OCI-LY7 (cell line): ENCODE results near the gene PTP4A1.

Source experiments
- CTCF ChIP-seq: fragments of 200-600 bp; sonication (generic); conservative IDR thresholded peaks from 2 replicates; pipeline ENCODE4 v1.5.1; 2014; ENCODE audit warnings: mild to moderate bottlenecking, antibody characterized with exemption, low read length, moderate library complexity, mixed read lengths
- EZH2phosphoT487 ChIP-seq: fragments of 200-600 bp; sonication (generic); IDR thresholded peaks from 2 replicates; pipeline ENCODE4 v1.6.1; 2018; ENCODE audit warnings: low read depth, borderline replicate concordance, mild to moderate bottlenecking, mixed run types, antibody characterized with exemption, low read length, moderate library complexity, mixed read lengths

- TF ChIP-seq CTCF (no peak), EZH2phosphoT487 (no peak)
These were observed 29.3 kb upstream of the PTP4A1 start for GRCh38 chr6:63543001-63543400.
